RPMI7951 (cell line): Measurements from ENCODE around the gene NKD2. TPM values are rescaled to one million over a fixed set of nuclear protein-coding genes. Genes with fewer than 3 reads are reported as not detected.
"Not testable (repeated sequence)": the region's sequence is repeated elsewhere in the genome, so short reads cannot be mapped to it uniquely, and the experiment has no call there.

Experiments
- DNase-seq: peaks from one replicate; pipeline ENCODE4 v3.0.0-alpha.2; 2012; ENCODE audit warnings: low read depth
- total RNA-seq: library from RNA; depleted of rRNA; stranded (reverse); fragments of >200 nt; shearing (Covaris generic); gene quantifications from 2 replicates; pipeline ENCODE4 v1.2.3, GENCODE V29; 2014

Gene NKD2
- total RNA-seq, 1 experiment from 2014 or later = 24.6 TPM

- DNase-seq = no peak
Measured at GRCh38 chr5:1068895-1069719, 60.5 kb downstream of the NKD2 start.

- DNase-seq = no peak
Measured at GRCh38 chr5:1069720-1070088, 61.1 kb downstream of the NKD2 start.

- DNase-seq = no peak
Measured at GRCh38 chr5:1073239-1074102, 64.9 kb downstream of the NKD2 start.

DNA sequence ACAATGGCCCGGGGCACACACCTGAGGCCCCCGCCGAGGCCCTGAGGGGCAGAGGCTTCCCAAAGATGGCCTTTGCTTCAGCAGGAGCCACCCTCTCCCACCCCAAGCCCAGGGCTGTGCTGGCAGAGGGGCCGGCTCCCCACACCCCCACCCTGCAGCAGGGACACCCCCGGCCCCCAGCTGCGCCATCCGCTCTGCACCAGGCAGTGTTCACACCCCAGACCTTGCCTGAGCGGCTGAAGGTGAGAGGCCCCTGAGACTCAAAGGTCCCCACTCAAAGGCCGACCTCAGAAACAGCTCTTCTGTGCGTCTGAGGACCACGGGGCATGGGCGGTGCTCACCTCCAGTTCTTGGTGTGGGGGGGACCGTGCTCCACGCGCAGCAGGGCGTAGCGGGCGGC, 65.6 kb downstream of the NKD2 start:
- no peak for DNase-seq

GRCh38 chr5:1074816-1075554, 66.4 kb downstream of the NKD2 start:
- no peak for DNase-seq

GRCh38 chr5:1075555-1075881, 66.9 kb downstream of the NKD2 start:
- DNase-seq = no peak

- DNase-seq = no peak
Measured at GRCh38 chr5:1075931-1076330, 67.3 kb downstream of the NKD2 start.

DNA sequence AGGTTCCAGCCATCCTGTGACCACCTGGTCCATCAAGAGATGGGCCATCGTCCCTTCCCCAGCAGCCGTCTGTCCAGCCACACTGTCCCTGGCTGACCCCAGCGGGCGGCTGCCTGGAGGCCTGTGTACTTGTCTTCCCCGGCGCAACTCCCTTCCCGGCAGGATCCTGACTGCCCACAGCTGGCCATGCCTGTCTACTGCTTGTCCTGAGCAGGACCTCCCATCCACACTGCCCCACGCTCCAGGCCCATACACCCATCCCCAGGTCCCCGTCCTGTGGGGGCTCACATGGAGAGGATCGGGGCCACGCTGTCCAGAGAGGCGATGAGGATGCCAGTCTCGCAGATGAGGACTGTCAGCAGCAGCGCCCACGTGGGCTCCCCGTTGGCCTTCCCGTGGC, 67.8 kb downstream of the NKD2 start:
- no peak for DNase-seq

DNA sequence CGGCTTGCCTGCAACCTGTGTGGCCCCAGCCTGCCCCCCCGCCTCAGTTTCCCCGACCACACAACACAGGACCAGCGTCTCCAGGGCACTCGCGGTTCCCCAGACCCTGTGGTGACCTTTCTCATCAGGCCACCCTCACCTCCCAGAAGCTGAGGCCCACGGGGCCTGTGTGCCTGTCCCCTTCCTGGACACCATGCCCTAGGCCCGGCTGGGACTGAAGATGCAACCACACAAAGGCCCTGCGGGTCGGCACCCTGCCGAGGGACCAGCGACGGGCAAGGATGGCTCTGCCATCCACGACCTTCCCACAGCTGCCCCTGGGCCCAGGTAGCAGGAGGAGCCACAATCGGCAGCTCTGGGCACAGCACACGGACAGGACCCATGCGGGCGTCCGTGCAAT, 68.4 kb downstream of the NKD2 start:
- DNase-seq = no peak

GRCh38 chr5:1077491-1078020, 69.0 kb downstream of the NKD2 start:
- DNase-seq = no peak

GRCh38 chr5:1078206-1078605, 69.6 kb downstream of the NKD2 start:
- DNase-seq = no peak

DNA sequence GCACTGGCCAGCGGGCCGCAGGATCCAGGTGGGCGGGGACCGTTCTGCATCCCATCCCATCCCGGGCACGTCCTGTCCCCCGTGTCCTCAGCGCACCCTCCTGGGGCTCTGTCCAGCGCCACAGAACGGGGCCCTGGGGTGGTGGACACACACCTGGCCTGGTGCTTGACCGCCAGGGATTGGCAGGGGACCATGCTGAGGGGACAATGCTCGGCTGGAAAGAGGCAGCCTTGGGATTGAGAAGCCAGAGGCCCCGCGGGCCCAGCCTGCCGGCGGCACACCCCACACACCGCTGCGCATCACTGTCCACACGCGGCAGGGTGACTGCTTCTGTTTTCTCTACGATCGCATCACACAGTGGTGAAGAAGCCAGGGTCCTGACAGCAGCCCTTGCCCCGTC, 70.2 kb downstream of the NKD2 start:
- DNase-seq = no peak

- no peak for DNase-seq
Measured at GRCh38 chr5:1079486-1079885, 70.9 kb downstream of the NKD2 start.

DNA sequence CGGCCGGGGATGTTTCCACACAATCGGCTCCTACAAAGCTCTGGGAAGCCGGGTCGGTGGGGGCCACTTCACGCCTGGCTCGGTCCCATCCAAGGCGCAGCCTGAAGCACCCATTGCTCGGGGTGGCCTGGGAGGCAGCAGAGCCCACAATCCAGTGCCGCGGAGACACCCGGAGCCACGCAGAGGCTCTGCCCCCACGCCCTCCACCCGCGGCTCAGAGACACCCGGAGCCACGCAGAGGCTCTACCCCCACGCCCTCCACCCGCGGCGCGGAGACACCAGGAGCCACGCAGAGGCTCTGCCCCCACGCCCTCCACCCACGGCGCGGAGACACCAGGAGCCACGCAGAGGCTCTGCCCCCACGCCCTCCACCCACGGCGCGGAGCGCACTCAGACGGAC, 71.4 kb downstream of the NKD2 start:
- no peak for DNase-seq

DNA sequence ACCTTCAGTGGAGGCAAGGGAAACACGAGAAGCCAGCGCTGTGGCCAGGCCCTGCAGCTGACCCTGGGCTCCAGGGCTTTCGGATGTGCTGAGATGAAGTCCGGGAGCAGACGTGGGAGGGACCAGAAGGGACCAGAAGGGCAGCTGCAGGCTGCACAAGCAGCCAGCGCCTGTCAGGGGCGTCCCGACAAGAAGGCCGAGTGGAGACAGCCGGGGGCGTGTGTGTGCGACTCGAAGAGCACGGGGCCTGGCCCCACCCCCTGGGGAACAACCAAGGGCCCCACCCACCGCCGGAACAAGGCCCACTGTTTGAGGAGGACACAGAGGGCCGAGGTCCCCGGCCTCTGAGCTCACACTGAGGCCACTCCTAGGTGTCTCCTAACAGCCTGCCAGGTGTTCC, 71.8 kb downstream of the NKD2 start:
- no peak for DNase-seq

DNA sequence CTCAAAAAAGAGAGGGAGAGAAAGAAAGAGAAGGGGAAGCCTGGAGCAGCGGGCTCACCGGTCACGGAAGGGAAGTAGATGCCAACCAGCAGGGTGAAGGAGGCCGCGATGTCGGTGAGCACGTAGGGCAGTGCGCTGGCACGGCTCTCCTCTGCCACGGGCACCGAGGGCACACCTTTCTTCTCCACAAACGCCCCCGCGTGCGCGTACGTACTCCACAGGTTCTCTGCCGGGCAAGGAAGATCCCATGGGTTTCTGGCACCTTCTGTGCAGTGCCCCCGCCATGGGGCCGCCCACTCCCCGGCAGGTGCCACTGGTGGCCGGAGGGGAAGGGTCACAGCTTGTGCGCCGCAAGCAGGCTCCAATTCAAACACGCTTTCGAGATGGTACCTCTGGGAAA, 72.9 kb downstream of the NKD2 start:
- DNase-seq = no peak

GRCh38 chr5:1083026-1083425, 74.4 kb downstream of the NKD2 start:
- not testable (repeated sequence) for DNase-seq

DNA sequence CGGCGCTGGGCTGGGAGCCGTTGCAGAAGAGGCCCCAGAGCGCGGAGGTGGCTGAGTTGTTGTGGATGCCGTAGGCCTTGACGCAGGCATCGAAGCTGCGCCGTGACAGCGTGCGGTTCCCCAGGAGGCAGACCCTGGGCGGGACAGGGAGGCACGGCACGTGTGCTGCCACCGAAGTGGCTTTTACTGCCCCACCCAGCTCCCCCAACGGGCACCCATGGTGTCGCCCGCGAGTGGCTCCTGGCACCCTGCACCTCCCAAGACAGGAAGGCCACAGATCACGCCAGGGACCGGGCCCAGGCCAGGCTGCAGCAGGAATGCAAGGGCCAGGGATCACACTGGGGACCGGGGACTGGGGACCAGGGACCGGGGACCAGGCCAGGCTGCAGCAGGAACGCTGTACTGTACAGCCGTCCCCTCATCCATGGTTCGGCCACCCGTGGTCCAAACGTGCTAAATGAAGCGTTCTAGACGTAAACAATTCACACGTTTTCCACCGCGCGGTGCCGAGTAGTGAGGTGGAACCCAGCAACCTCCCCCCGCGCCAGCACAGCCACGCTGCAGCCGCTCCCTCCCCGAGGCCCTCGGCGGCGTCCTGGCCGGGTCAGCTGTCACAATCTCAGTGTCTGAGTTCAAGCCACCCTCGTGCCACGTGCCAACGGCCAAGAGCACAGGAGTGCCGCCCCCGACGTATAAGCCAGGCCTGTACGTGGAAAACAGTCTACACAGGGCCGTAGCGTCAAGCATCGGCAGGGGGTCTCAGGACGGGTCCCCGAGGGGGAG, 75.4 kb downstream of the NKD2 start:
- DNase-seq = no peak

GRCh38 chr5:1085391-1085790, 76.8 kb downstream of the NKD2 start:
- no peak for DNase-seq

DNA sequence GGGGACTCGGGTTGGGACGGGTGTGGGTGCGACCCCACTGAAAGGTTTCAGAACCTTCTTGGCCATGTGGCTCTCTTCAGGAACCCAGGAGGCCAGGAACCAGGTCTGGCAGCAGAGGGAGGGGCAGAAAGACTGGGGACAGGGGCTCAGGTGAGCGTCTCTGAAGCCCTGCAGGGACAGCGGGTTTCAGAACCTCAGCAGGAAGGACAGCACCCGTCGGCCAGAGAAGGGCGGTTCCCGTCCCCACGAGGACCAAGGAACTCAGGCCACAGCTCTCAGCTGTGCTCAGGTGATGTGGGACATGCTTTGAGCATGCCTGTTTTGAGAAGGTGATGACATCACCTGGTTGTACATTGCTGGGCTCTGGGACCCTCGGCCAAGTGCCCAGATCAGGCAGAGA, 77.5 kb downstream of the NKD2 start:
- no peak for DNase-seq

- no peak for DNase-seq
Measured at GRCh38 chr5:1086871-1087270, 78.3 kb downstream of the NKD2 start.

- no peak for DNase-seq
Measured at GRCh38 chr5:1087428-1087827, 78.8 kb downstream of the NKD2 start.
